Measurements from ENCODE around the gene STK32B.

The STK32B gene

GRCh38 chr4:5532100-5532499, 480.8 kb downstream of the STK32B start:
- no peak for DNase-seq (ENCODE audit: low spot score)

GRCh38 chr4:5539584-5539983, 488.3 kb downstream of the STK32B start:
- DNase-seq (ENCODE audit: low spot score): no peak

GRCh38 chr4:5541169-5541568, 489.9 kb downstream of the STK32B start:
- no peak for DNase-seq (ENCODE audit: low spot score)

GRCh38 chr4:5543681-5544080, 492.4 kb downstream of the STK32B start:
- DNase-seq (ENCODE audit: low spot score): no peak

- no peak for DNase-seq (ENCODE audit: low spot score)
These were observed 493.5 kb downstream of the STK32B start for GRCh38 chr4:5544762-5545161.

GRCh38 chr4:5545271-5545670, 494.0 kb downstream of the STK32B start:
- no peak for DNase-seq (ENCODE audit: low spot score)

GRCh38 chr4:5547651-5548249, 496.5 kb downstream of the STK32B start:
- no peak for DNase-seq (ENCODE audit: low spot score)
